HCT116 (cell line): ENCODE results near the gene TET2. TPM values are rescaled to one million over a fixed set of nuclear protein-coding genes. Genes with fewer than 3 reads are reported as not detected.

Experiments used
- ATAC-seq: fragments of 200-7000 bp; cut with Tn5 transposase; 2 replicates; pipeline ENCODE4 v1.9.1; 2020; ENCODE audit warnings: mild to moderate bottlenecking, moderate library complexity
- BruUV-seq: library from RNA; stranded (reverse); fragments of 400-500 nt; replicated peaks from 2 replicates; lab custom pipeline; 2021; lab: Mats Ljungman, UMichigan
- CTCF ChIA-PET: fragments of 300-600 bp; sonication (Branson Sonifier 250); formaldehyde crosslinking; loops from one replicate; lab custom pipeline; 2021; ENCODE audit warnings: antibody characterized with exemption; lab: Charles Lee
- POLR2A ChIA-PET: fragments of 300-600, 350-600 bp; sonication (Branson Sonifier 250); formaldehyde crosslinking; loops from one replicate; lab custom pipeline; 2021; ENCODE audit warnings: antibody characterized with exemption; lab: Charles Lee
- RAD21 ChIA-PET, 2 experiments: fragments of 300-600 bp; sonication (Branson Sonifier 250); formaldehyde crosslinking; loops; one replicate each; lab custom pipeline; 2023; ENCODE audit warnings: low total read pairs in 2 of 2; ENCODE audit not compliant: uncharacterized antibody in 2 of 2, unreplicated experiment in 2 of 2, low non-redundant PET in 1 of 2; lab: Charles Lee
- DNase-seq: peaks from one replicate; pipeline ENCODE4 v3.0.0-alpha.2; 2010; ENCODE audit warnings: low read depth, low spot score
- H2AFZ ChIP-seq: fragments of 200-600 bp; shearing (Covaris generic), sonication (generic); 2 replicates; pipeline ENCODE4 v1.6.1; 2017; ENCODE audit warnings: low read depth, mixed run types, mixed read lengths, antibody characterized with exemption, low read length; ENCODE audit not compliant: poor library complexity, severe bottlenecking
- H3K27ac ChIP-seq: 2 replicates; pipeline ENCODE4 v1.5.1; 2012; ENCODE audit warnings: low read depth, low read length
- H3K27me3 ChIP-seq: fragments of 200-600 bp; sonication (generic); 2 replicates; pipeline ENCODE4 v1.6.1; 2016; ENCODE audit warnings: mixed run types, low read length, mixed read lengths; ENCODE audit not compliant: insufficient read depth
- H3K36me3 ChIP-seq, 2 experiments: fragments of 200-500 bp in 1 of 2; fragments of 200-600 bp in 1 of 2; sonication (Bioruptor generic) in 1 of 2; sonication (generic) in 1 of 2; 2 replicates each; pipeline versions ENCODE4 v1.5.1 to v1.6.1; 2014 to 2016; ENCODE audit warnings: low read length in 2 of 2, inconsistent platforms in 1 of 2, mixed read lengths in 1 of 2, mixed run types in 1 of 2; ENCODE audit not compliant: insufficient read depth in 2 of 2, control insufficient read depth in 1 of 2
- H3K4me1 ChIP-seq, 2 experiments: fragments of 200-600 bp in 1 of 2; sonication (generic) in 1 of 2; 2 replicates each; pipeline versions ENCODE4 v1.5.1 to v1.6.1; 2012 to 2017; ENCODE audit warnings: low read length in 2 of 2, inconsistent platforms in 1 of 2, mild to moderate bottlenecking in 1 of 2, mixed read lengths in 1 of 2, mixed run types in 1 of 2, moderate library complexity in 1 of 2; ENCODE audit not compliant: insufficient read depth in 2 of 2, control insufficient read depth in 1 of 2
- H3K4me2 ChIP-seq: fragments of 200-600 bp; sonication (generic); 2 replicates; pipeline ENCODE4 v1.6.1; 2017; ENCODE audit warnings: mixed run types, low read length, mixed read lengths
- H3K4me3 ChIP-seq, 2 experiments: fragments of 200-600 bp in 1 of 2; sonication (generic) in 1 of 2; replicated peaks in 1 of 2; 2 replicates each; pipeline ENCODE4 v1.5.1; 2011 to 2016; ENCODE audit warnings: low read length in 2 of 2, control low read depth in 1 of 2, low read depth in 1 of 2, mild to moderate bottlenecking in 1 of 2, mixed read lengths in 1 of 2, mixed run types in 1 of 2
- H3K79me2 ChIP-seq: fragments of 200-600 bp; sonication (generic); 2 replicates; pipeline ENCODE4 v1.6.1; 2017; ENCODE audit warnings: mild to moderate bottlenecking, mixed run types, low read length, moderate library complexity, mixed read lengths; ENCODE audit not compliant: insufficient read depth
- H3K9ac ChIP-seq: fragments of 200-600 bp; sonication (generic); 2 replicates; pipeline ENCODE4 v1.6.1; 2016; ENCODE audit warnings: low read length, mixed read lengths
- H3K9me2 ChIP-seq: fragments of 200-600 bp; sonication (generic), shearing (Covaris generic); 2 replicates; pipeline ENCODE4 v1.6.1; 2017; ENCODE audit warnings: mixed run types, mild to moderate bottlenecking, moderate library complexity; ENCODE audit not compliant: insufficient read depth
- H3K9me3 ChIP-seq, 2 experiments: fragments of 200-500 bp in 1 of 2; fragments of 200-600 bp in 1 of 2; sonication (Bioruptor generic) in 1 of 2; sonication (generic) in 1 of 2; 2 replicates each; pipeline ENCODE4 v1.6.1; 2014 to 2017; ENCODE audit warnings: low read length in 2 of 2, mixed read lengths in 2 of 2, inconsistent platforms in 1 of 2, low read depth in 1 of 2, mild to moderate bottlenecking in 1 of 2, mixed run types in 1 of 2, moderate library complexity in 1 of 2; ENCODE audit not compliant: control insufficient read depth in 1 of 2, insufficient read depth in 1 of 2
- H4K20me1 ChIP-seq: fragments of 200-600 bp; sonication (generic), shearing (Covaris generic); 2 replicates; pipeline ENCODE4 v1.6.1; 2017; ENCODE audit warnings: mixed run types, mild to moderate bottlenecking, moderate library complexity; ENCODE audit not compliant: insufficient read depth
- CBX3 ChIP-seq: IDR thresholded peaks from 2 replicates; pipeline ENCODE4 v1.6.1; 2012; ENCODE audit warnings: low read depth
- CEBPB ChIP-seq: IDR thresholded peaks from 2 replicates; pipeline ENCODE4 v1.6.1; 2012; ENCODE audit warnings: low read depth
- EGR1 ChIP-seq: IDR thresholded peaks from 2 replicates; pipeline ENCODE4 v1.6.1; 2012; ENCODE audit warnings: low read depth
- ELF1 ChIP-seq: IDR thresholded peaks from 2 replicates; pipeline ENCODE4 v1.6.1; 2012; ENCODE audit warnings: low read depth, borderline replicate concordance
- FOSL1 ChIP-seq: IDR thresholded peaks from 2 replicates; pipeline ENCODE4 v1.6.1; 2012; ENCODE audit warnings: low read depth
- POLR2A ChIP-seq: IDR thresholded peaks from 2 replicates; pipeline ENCODE4 v1.7.0; 2011; ENCODE audit warnings: borderline replicate concordance; ENCODE audit not compliant: insufficient read depth, insufficient read length; ENCODE audit errors: extremely low read depth
- POLR2AphosphoS5 ChIP-seq: IDR thresholded peaks from 2 replicates; pipeline ENCODE4 v1.6.1; 2011; ENCODE audit warnings: mild to moderate bottlenecking, low read depth, low read length, moderate library complexity
- RAD21 ChIP-seq: IDR thresholded peaks from 2 replicates; pipeline ENCODE4 v1.6.1; 2012; ENCODE audit warnings: low read depth, mild to moderate bottlenecking
- SIN3A ChIP-seq: IDR thresholded peaks from 2 replicates; pipeline ENCODE4 v1.6.1; 2012; ENCODE audit warnings: low read depth
- SP1 ChIP-seq: IDR thresholded peaks from 2 replicates; pipeline ENCODE4 v1.6.1; 2012; ENCODE audit warnings: low read depth
- YY1 ChIP-seq: IDR thresholded peaks from 2 replicates; pipeline ENCODE4 v1.6.1; 2011; ENCODE audit warnings: low read length, low read depth, moderate library complexity, mild to moderate bottlenecking; ENCODE audit not compliant: insufficient replicate concordance; ENCODE audit errors: extremely low read depth
- ZNF274 ChIP-seq: fragments of 200-500 bp; sonication (Bioruptor generic); IDR thresholded peaks from 2 replicates; pipeline ENCODE4 v1.6.1; 2014; ENCODE audit warnings: mild to moderate bottlenecking, low read depth, low read length, inconsistent platforms
- intact Hi-C: fragments of 100-400 bp; cut with micrococcal nuclease; formaldehyde crosslinking; loops from 2 replicates; pipeline ENCODE4 v1.10.0; 2022
- total RNA-seq: library from RNA; stranded (reverse); gene quantifications from one replicate; pipeline ENCODE4 v1.2.1, GENCODE V29; 2021; ENCODE audit not compliant: unreplicated experiment
- TF ChIP-seq, protein P1 (sequence below): IDR thresholded peaks from 2 replicates; pipeline ENCODE4 v1.6.1; 2012
- TF ChIP-seq, protein P2 (sequence below): IDR thresholded peaks from 2 replicates; pipeline ENCODE4 v1.6.1; 2011; ENCODE audit warnings: mild to moderate bottlenecking, low read length, moderate library complexity; ENCODE audit not compliant: insufficient replicate concordance; ENCODE audit errors: extremely low read depth
- TF ChIP-seq, protein P3 (sequence below): IDR thresholded peaks from 2 replicates; pipeline ENCODE4 v1.6.1; 2012; ENCODE audit warnings: low read depth

TET2 gene
- total RNA-seq, 1 experiment from 2014 or later: 9.7 TPM

DNA sequence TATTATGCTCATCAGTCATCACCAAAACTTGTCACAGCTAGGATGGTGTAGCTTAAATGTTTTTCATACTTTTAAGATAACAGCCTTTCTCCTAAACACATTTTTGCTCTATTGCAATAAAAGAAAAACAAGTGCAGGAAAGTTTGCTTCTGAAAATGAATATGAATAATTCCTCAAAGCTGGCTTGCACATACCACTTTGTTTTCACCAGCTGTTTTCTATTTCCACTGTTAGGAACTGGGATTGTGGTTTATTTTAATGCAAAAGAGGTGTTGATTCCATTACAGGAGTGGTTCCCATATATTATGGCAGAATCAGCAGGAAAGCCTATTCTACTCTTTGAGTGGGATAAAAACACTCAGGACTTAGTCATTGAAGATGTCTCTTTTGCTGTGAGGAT lies 181.3 kb downstream of the TET2 start:
- ChIA-PET RAD21 (no interaction called here), POLR2A (no interaction called here)
- H3K36me3 ChIP-seq: no peaks in the 10 kb centered on the region
- H3K9ac ChIP-seq: no peak overlapping the region
- no peak overlapping the region for H3K4me3 ChIP-seq
- no peaks in the 10 kb centered on the region for H3K79me2 ChIP-seq
- intact Hi-C loops: no loop called here
- no peak overlapping the region for H3K27ac ChIP-seq
- H4K20me1 ChIP-seq: no peaks in the 10 kb centered on the region
- H3K4me1 ChIP-seq: no peaks in the 10 kb centered on the region
- DNase-seq: no peak
- H3K9me2 ChIP-seq: no peaks in the 10 kb centered on the region
- no peak overlapping the region for H3K4me2 ChIP-seq
- TF ChIP-seq SP1 (no peak), SIN3A (no peak), FOSL1 (no peak), ELF1 (no peak)
- TF ChIP-seq, all 23 proteins: peak for 0
- CTCF ChIA-PET: no interaction called here
- Histone ChIP-seq H2AFZ (no peak overlapping the region), H3K27me3 (no peaks in the 10 kb centered on the region), H3K9me3 (no peaks in the 10 kb centered on the region)
- no peak for ATAC-seq
- BruUV-seq: no TSS peak

DNA sequence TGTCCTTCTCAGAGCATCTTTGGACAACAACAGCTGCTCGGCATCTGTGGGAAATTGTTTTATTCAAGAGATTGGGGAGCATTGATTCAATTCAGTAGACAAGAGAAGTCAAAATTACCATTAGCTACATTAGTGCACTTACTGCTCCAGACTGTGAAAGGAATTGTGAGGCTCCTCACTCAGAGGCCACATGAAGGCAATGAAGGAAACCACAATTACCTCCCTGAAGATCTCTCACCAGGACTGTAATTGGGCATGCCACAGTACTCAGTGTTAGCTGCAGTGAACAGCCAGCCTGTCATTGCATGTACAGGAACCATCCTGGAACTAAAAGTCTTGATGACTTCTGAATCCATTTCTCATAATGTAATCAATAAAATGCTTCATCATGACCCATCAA lies 182.4 kb downstream of the TET2 start:
- no TSS peak for BruUV-seq
- intact Hi-C loops: no loop called here

More for the DNA sequence above, 182.4 kb downstream of the TET2 start:
- ATAC-seq (no peak), DNase-seq (no peak)
- no peak overlapping the region for H3K4me3 ChIP-seq
- CTCF ChIA-PET: no interaction called here
- TF ChIP-seq EGR1: no peak
- TF ChIP-seq POLR2A: no peak
- TF ChIP-seq RAD21: no peak
- TF ChIP-seq, protein P1, sequence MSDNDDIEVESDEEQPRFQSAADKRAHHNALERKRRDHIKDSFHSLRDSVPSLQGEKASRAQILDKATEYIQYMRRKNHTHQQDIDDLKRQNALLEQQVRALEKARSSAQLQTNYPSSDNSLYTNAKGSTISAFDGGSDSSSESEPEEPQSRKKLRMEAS: no peak
- TF ChIP-seq FOSL1: no peak
- TF ChIP-seq CBX3: no peak
- TF ChIP-seq, protein P2, sequence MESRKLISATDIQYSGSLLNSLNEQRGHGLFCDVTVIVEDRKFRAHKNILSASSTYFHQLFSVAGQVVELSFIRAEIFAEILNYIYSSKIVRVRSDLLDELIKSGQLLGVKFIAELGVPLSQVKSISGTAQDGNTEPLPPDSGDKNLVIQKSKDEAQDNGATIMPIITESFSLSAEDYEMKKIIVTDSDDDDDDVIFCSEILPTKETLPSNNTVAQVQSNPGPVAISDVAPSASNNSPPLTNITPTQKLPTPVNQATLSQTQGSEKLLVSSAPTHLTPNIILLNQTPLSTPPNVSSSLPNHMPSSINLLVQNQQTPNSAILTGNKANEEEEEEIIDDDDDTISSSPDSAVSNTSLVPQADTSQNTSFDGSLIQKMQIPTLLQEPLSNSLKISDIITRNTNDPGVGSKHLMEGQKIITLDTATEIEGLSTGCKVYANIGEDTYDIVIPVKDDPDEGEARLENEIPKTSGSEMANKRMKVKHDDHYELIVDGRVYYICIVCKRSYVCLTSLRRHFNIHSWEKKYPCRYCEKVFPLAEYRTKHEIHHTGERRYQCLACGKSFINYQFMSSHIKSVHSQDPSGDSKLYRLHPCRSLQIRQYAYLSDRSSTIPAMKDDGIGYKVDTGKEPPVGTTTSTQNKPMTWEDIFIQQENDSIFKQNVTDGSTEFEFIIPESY: no peak
- no peak for TF ChIP-seq YY1
- no peak for TF ChIP-seq ZNF274
- TF ChIP-seq CEBPB: no peak
- TF ChIP-seq, protein P3, sequence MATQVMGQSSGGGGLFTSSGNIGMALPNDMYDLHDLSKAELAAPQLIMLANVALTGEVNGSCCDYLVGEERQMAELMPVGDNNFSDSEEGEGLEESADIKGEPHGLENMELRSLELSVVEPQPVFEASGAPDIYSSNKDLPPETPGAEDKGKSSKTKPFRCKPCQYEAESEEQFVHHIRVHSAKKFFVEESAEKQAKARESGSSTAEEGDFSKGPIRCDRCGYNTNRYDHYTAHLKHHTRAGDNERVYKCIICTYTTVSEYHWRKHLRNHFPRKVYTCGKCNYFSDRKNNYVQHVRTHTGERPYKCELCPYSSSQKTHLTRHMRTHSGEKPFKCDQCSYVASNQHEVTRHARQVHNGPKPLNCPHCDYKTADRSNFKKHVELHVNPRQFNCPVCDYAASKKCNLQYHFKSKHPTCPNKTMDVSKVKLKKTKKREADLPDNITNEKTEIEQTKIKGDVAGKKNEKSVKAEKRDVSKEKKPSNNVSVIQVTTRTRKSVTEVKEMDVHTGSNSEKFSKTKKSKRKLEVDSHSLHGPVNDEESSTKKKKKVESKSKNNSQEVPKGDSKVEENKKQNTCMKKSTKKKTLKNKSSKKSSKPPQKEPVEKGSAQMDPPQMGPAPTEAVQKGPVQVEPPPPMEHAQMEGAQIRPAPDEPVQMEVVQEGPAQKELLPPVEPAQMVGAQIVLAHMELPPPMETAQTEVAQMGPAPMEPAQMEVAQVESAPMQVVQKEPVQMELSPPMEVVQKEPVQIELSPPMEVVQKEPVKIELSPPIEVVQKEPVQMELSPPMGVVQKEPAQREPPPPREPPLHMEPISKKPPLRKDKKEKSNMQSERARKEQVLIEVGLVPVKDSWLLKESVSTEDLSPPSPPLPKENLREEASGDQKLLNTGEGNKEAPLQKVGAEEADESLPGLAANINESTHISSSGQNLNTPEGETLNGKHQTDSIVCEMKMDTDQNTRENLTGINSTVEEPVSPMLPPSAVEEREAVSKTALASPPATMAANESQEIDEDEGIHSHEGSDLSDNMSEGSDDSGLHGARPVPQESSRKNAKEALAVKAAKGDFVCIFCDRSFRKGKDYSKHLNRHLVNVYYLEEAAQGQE: no peak
- TF ChIP-seq POLR2AphosphoS5: no peak
- H3K36me3 ChIP-seq: no peaks in the 10 kb centered on the region
- no peak overlapping the region for H3K27ac ChIP-seq
- no peak overlapping the region for H3K4me2 ChIP-seq
- H3K4me1 ChIP-seq: no peaks in the 10 kb centered on the region
- H3K9me2 ChIP-seq: no peaks in the 10 kb centered on the region
- H3K9ac ChIP-seq: no peak overlapping the region
- POLR2A ChIA-PET: no interaction called here
- H3K27me3 ChIP-seq: no peaks in the 10 kb centered on the region
- no peaks in the 10 kb centered on the region for H3K9me3 ChIP-seq
- no peak overlapping the region for H2AFZ ChIP-seq
- no peaks in the 10 kb centered on the region for H3K79me2 ChIP-seq
- H4K20me1 ChIP-seq: no peaks in the 10 kb centered on the region
- RAD21 ChIA-PET: no interaction called here
